IPS-18c (cell line): ENCODE measurements around the gene GPR151.

Source experiments
- H3K4me3 ChIP-seq: 2 replicates; pipeline ENCODE4 v1.7.0; 2013; ENCODE audit warnings: low read depth, mild to moderate bottlenecking, low read length, moderate library complexity; ENCODE audit not compliant: insufficient read depth
- H3K9me3 ChIP-seq: one replicate; pipeline ENCODE4 v1.6.1; 2013; ENCODE audit warnings: mild to moderate bottlenecking, low read length, moderate library complexity; ENCODE audit not compliant: control insufficient read depth, insufficient read depth

The GPR151 gene

DNA sequence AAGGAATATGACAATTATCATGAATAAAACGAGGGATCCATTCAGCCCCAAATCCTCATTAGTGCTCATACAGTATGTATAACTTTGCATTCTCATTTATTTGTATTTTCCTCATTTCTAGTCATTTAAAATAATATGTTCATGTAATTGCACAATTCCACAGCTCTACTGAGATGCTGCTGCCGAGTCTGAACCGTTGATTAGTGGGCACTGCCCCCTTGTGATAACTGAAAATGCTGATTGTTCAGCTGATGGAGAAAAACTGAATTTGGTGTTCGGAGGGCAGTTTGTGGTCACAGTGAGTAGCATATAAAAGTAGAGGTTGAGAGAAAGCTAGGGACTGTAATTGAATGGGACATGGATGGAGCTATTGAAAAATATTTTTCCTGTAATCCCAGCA is 12.2 kb upstream of the GPR151 start:
- H3K4me3 ChIP-seq: no peak overlapping the region

DNA sequence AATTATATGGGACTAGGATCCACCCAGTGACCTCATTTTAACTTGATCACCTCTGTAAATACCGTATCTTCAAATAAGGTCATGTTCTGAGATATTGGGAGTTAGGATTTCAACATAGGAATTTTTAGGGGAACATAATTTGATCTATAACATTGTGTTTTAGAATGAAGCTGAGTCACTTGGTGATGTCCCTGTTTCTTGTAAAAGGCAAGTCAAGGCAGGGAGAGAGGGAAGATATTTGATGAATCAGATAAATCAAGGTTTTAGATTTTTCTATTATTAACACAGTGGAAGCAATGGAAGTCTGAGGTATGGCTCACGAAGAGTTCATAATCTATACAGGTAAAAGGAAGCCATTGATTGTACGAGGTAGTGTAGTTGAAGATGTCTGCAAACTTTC is 11.8 kb upstream of the GPR151 start:
- H3K4me3 ChIP-seq: no peak overlapping the region
- H3K9me3 ChIP-seq: peaks cover 2% of the 10 kb centered on the region

More for the DNA sequence above, 12.2 kb upstream of the GPR151 start:
- peaks cover 2% of the 10 kb centered on the region for H3K9me3 ChIP-seq

DNA sequence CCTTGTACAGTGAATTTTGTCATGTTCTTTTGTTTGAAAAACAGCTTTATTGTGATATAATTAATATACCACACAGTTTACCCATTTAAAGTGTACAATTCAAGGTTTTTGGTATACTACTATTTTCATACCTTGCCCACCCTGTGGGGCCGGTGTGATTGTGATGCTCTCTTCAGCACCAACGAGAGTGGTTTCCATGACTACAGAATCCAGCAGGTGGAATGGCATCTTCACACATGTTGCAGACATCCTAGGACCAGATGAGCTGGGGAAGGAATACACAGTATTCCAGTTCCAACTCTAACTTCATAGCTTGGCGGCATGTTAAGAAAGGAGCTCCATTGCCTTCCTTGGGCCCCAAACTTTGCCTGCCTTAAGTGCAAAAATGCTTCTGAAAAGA is 7.7 kb upstream of the GPR151 start:
- H3K9me3 ChIP-seq: peaks cover under 1% of the 10 kb centered on the region
- no peak overlapping the region for H3K4me3 ChIP-seq

GRCh38 chr5:146521403-146522106 is 5.6 kb upstream of the GPR151 start:
- H3K4me3 ChIP-seq: no peak overlapping the region
- H3K9me3 ChIP-seq: no peaks in the 10 kb centered on the region

GRCh38 chr5:146520731-146521130 is 4.7 kb upstream of the GPR151 start:
- H3K9me3 ChIP-seq: no peaks in the 10 kb centered on the region
- H3K4me3 ChIP-seq: no peak overlapping the region

- H3K4me3 ChIP-seq: no peak overlapping the region
Observed at GRCh38 chr5:146519554-146519953, 3.6 kb upstream of the GPR151 start.

GRCh38 chr5:146515473-146516150 is 378 bp downstream of the GPR151 start:
- H3K9me3 ChIP-seq: no peaks in the 10 kb centered on the region
- no peak overlapping the region for H3K4me3 ChIP-seq

More at GRCh38 chr5:146519554-146519953, 3.6 kb upstream of the GPR151 start:
- no peaks in the 10 kb centered on the region for H3K9me3 ChIP-seq

DNA sequence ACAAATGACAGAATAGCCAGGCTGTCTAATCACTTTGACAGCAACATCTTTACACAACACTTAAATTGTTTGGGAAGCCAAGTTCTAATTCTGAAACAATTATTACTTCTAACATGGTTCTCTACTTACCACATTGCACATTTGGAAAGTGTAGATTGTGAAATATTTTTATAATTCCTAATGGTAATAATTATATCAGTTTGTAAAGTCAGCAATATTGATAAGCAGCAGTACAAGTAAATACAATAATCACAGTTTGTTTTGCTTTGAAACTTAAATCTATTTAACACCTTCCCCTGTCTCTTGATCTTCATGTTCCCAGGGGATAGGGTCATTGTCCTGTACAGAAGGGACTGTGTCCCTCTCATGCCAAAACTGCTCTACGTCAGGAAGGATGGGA is 1.4 kb downstream of the GPR151 start:
- Histone ChIP-seq H3K4me3 (no peak overlapping the region), H3K9me3 (no peaks in the 10 kb centered on the region)

GRCh38 chr5:146513462-146513861 is 2.5 kb downstream of the GPR151 start:
- H3K4me3 ChIP-seq: no peak overlapping the region
- H3K9me3 ChIP-seq: no peaks in the 10 kb centered on the region

- no peak overlapping the region for H3K4me3 ChIP-seq
- no peaks in the 10 kb centered on the region for H3K9me3 ChIP-seq
Observed at GRCh38 chr5:146510559-146511125, 5.3 kb downstream of the GPR151 start.

DNA sequence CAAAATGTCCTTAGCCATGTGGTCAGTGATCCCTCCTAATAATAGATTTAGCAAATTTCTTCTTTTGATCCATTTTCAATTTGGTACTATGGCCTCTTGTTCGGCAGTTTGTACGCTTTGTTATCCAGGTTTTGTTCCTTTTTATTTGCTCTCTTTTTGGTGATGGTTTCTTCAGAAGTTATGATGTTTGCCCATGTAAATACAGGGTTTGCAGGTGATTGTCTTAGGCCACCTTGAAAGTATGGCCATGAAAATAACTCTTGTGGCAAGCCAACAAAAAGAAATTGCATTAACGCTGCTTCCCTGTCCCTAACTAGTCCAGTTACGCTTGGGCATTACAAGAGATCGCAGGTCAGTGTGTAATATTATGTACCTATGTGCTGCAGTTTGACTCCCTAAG is 8.6 kb downstream of the GPR151 start:
- no peak overlapping the region for H3K4me3 ChIP-seq
- no peaks in the 10 kb centered on the region for H3K9me3 ChIP-seq

DNA sequence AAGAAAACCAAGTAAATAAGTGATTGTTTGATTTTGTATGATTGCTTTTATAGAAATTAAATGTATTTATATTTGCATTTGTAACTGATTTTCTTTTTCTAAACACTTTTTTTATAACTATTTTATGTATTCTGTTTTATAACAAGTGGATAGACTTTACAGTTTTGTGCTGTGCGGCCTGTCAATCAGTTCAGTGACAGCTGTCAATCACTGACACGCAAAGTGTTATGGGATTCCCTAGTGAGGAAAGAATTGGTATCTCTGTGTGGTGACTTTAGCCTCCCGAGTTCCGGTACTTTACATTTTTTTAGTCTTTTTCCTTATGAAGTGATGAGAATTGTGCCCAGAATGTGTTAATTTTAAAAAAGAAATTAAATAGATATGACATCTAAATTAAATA is 16.3 kb downstream of the GPR151 start:
- no peaks in the 10 kb centered on the region for H3K9me3 ChIP-seq
- no peak overlapping the region for H3K4me3 ChIP-seq

DNA sequence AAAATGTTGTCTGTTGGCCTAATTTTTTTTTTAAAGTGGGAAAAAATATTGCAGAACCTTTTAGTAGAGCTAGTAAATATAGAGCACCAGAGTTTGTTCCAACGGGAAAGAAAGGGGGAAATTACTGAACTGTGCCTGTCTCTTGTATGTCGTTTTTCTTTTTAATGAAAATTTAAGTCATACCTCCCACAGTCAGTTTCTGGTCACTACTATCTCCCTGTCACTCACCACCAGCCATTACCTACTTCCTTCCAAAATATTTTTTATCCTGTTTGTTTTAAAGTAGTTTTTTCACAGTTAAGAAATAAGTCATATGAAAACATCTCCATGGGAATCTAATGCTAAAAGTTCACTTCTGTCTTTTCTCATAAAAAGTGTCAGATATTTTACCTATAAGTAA is 21.3 kb downstream of the GPR151 start:
- no peaks in the 10 kb centered on the region for H3K9me3 ChIP-seq

GRCh38 chr5:146490089-146490843 is 25.7 kb downstream of the GPR151 start:
- H3K9me3 ChIP-seq: no peaks in the 10 kb centered on the region
- no peak overlapping the region for H3K4me3 ChIP-seq

More for the DNA sequence above, 21.3 kb downstream of the GPR151 start:
- H3K4me3 ChIP-seq: no peak overlapping the region

DNA sequence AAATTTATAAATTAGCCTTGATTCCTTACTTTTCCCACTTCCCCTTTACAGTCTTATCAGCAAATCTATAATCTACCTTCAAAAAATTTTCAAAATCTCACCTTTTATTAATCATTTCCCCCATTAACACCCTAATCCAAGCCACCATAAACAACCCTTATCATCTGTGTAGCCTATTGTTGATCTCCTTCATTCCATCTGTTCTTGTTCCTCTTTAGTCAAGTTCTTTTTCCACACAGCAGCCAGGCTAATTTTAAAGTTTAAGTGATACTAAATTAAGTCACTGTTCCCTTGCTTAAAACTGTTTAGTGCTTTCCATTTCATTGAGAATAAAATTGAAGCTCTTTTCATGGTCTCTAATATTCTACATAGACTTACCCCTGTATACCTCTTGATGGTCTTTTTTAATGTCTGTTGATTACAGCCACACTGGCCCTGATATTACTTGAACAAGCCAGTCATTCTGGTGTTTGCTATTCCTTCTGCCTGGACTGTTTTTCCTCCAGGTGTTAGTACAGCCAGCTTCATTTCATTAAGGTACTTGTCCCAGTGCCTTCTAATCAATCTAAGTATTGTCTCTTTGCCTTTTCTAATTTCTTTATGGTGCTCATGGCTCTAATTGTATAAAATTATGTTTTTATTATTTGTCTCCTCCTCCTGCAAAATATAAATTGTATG is 31.1 kb downstream of the GPR151 start:
- Histone ChIP-seq H3K4me3 (no peak overlapping the region), H3K9me3 (no peaks in the 10 kb centered on the region)

GRCh38 chr5:146482775-146483174 is 33.2 kb downstream of the GPR151 start:
- no peak overlapping the region for H3K4me3 ChIP-seq

GRCh38 chr5:146475906-146476305 is 40.1 kb downstream of the GPR151 start:
- no peaks in the 10 kb centered on the region for H3K9me3 ChIP-seq
- no peak overlapping the region for H3K4me3 ChIP-seq

More at GRCh38 chr5:146482775-146483174, 33.2 kb downstream of the GPR151 start:
- H3K9me3 ChIP-seq: no peaks in the 10 kb centered on the region
